Measurements from ENCODE around the gene CERCAM.

CERCAM gene, protein sequence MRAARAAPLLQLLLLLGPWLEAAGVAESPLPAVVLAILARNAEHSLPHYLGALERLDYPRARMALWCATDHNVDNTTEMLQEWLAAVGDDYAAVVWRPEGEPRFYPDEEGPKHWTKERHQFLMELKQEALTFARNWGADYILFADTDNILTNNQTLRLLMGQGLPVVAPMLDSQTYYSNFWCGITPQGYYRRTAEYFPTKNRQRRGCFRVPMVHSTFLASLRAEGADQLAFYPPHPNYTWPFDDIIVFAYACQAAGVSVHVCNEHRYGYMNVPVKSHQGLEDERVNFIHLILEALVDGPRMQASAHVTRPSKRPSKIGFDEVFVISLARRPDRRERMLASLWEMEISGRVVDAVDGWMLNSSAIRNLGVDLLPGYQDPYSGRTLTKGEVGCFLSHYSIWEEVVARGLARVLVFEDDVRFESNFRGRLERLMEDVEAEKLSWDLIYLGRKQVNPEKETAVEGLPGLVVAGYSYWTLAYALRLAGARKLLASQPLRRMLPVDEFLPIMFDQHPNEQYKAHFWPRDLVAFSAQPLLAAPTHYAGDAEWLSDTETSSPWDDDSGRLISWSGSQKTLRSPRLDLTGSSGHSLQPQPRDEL

DNA sequence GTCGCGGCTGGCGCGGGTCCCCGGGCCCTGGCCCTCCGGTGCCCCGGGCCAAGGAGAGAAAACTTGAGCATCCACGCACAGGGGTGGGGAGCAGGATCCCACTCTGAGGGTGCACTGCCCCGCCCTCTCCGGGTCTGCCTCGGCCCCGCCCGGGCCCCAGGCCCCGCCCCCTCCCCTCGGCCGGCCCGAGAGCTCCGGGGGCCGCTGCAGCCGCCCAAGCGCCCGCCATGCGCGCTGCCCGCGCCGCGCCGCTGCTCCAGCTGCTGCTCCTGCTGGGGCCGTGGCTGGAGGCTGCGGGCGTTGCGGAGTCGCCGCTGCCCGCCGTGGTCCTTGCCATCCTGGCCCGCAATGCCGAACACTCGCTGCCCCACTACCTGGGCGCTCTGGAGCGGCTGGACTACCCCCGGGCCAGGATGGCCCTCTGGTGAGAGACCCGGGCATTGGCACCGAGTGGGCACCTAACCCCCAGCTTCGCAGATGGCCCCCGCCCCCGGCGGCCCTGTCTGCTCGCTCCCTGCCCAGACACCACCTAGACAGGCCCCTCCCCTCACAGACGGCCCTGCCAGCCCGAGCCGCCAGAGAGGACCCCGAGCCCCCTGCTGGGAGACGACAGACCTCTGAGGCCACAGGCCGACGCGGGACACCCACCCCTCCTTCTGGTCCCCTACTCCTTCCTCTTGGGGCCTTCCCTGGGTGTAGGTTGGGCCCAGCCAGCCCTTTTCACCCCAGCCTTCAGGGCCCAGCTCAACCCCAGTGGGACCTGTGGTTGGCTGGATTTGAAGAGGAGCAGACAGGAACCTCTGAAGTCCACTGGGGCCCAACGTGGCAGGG lies at the start of gene CERCAM:
CERCAM (plus strand) TSS at position 207 of the 831 bp plus-strand sequence; CDS start at position 228, 21 bp downstream.
- peak; percentile 83 for DNase-seq (ENCODE audit: low spot score)

DNA sequence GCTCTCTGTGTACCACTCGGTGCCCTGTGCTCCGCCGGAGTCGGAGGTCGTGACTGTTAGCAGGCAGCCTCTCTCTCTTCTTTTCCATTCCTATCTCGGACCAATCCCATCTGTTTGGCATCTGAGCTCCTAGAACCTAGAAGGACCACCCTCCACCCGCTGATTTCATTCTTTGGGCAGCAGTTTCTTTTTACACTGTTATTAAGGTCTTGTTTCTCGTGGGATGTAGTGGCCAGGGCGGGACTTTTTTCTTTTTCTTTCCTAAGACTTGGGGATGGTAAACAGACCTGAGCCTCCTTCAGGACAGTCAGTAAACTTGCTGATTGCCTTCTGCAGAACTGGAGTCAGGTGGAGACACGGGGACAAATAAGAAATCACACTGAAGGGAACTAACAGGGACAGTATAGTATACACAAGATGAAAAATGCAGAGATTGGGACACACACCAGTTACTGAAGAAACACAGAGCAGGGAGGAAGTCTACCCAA lies 49.0 kb upstream of the CERCAM start:
- no peak for DNase-seq (ENCODE audit: low spot score)

DNA sequence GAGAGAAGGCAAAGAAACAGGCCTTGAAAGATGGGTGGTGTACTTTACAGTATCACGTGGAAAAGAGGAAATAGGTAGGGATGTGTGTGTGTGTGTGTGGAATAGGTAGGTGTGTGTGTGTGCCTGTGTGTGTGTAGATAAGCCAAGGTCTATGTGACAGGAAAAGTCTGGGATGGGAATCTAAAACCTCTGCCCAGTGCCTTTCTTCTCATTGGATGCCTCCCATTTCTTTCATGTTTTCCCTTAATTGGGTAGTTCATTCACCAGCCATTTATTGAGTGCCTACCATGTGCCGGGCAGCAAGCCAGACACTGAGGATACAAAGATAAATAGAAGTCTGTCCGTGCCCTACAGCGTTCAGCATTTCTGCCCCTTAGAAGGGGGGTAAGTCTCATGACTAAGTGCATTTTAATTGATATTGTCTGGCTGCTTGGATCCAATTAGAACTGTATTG lies 48.4 kb upstream of the CERCAM start:
- DNase-seq (ENCODE audit: low spot score) = no peak

DNA sequence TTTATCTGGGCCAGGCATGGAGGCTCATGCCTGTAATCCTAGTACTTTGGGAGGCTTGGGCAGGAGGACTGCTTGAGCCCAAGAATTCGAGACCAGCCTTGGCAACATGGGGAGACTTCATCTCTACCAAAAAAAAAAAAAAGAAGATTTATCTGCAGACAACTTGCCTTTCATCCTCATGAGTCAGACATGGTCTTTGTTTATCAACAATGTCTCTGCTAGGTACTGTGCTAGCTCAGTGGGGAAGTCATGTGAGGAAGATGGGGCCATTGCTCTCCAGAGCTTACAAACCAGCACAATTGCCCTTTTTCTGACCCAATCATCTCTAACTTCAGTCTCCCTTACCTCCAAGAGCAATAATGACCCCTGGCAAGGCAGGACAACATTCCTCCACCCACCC lies 47.9 kb upstream of the CERCAM start:
- no peak for DNase-seq (ENCODE audit: low spot score)

DNA sequence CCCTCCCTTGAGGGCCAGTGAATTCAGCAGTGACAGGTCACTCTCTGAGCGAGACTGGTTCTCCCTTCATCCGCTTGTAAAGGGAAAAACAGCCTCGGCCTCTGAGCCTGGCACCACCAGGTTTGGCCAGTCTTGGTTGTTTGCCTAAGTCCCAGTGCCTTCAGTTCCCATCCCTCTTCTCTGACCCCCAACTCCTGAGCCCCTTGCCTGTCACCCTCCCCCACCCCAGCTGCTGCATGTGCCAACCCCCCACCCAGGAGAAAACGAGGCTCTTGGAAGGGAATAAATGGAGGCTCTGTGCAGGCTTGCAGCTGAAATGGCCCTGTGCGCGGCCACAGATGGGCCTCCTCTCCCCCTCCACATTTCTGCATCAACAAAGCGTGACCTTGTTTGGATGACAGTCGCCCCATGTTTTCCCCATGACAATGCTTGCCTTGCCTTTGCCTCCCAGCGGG lies 46.4 kb upstream of the CERCAM start:
- DNase-seq (ENCODE audit: low spot score) = no peak

DNA sequence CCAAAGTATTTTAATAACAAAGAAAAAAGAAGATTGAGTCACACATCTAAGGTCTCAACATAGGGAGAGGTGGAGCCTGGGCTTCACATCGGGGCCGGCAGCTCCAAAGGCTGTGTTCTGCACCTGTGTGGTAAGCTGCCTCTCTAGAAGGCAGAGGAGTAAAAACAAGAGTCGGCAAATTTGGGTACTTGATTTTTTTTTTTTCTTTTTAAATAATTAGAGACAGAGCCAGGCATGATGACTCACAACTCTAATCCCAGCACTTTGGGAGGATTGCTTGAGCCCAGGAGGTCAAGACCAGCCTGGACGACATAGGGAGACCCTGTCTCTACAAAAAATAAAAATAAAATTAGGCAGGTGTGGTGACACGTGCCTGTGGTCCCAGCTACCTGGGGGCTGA lies 44.8 kb upstream of the CERCAM start:
- DNase-seq (ENCODE audit: low spot score) = no peak

DNA sequence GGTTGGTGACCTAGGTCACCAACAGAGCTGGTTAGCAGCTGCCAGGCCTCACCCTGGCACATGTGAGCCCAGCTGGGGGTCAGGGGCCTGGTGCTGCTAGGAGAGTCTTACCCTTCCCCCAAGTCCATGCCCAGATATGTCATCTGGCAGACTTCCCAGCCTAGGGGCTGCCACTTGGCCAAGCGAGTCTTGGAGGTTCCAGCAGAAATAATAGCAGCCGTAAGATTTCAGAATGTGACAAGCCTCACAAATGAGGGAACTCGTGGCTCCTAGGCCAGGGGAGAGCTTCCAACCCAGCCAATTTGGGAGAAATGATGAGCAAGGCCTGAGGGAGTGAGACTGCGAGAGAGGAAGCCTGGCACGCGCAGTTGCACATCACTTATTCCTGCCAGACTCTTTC lies 38.4 kb upstream of the CERCAM start:
- no peak for DNase-seq (ENCODE audit: low spot score)

DNA sequence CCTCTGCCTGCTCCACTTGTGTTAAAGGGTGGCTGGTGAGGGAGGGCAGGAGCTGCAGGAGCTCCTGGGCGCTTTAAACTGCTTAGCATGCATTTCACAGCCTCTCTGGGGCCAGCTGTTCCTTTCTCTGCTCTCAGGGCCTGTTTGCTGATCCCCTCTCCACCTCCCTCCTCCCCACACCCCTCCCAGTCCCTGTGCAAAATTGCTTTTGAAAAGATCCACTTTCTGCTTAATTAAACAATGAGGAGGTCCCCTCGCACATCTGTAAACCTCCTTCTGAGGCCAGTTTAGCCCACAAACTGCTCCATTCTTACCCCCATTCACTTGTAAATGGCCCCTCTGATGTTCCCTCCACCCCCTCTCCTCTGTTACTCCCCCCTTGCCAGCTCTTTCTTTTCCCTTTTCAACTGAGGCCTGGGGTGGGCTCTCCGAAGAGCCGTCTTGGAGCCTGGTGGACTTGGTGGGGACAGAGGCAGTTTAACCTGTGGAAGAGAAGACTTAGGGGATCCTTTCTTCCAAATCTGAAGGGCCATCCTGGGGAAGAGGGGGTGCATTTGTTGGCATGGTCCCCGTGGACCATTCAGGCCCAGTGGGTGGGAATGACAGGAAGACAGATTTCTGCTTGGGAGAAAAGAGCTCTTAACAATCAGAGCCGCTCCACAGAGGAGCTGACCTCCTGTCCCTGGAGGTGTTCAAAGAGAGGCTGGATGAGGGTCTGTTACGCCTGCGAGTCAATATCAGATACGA lies 37.5 kb upstream of the CERCAM start:
- peak; percentile 82 for DNase-seq (ENCODE audit: low spot score)

DNA sequence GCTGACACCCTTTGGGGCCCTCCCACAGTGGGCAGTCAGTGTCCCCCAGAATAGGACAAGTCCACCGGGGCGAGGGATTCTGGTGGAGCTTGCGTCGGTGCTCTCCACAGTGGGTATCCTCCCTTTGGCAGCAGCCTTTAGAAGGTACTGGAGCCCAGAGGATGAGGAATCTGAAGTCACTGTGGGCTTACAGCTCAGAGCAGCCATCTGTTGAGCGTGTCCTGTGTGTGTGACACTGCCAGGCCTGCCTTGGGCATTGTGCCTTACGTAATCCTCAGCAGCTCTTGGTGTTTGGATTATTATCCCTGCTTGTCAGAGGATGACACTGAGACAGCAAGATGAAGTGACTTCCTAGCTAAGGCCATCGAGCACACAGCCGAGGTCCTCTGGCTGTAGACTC lies 36.9 kb upstream of the CERCAM start:
- peak; percentile 56 for DNase-seq (ENCODE audit: low spot score)

DNA sequence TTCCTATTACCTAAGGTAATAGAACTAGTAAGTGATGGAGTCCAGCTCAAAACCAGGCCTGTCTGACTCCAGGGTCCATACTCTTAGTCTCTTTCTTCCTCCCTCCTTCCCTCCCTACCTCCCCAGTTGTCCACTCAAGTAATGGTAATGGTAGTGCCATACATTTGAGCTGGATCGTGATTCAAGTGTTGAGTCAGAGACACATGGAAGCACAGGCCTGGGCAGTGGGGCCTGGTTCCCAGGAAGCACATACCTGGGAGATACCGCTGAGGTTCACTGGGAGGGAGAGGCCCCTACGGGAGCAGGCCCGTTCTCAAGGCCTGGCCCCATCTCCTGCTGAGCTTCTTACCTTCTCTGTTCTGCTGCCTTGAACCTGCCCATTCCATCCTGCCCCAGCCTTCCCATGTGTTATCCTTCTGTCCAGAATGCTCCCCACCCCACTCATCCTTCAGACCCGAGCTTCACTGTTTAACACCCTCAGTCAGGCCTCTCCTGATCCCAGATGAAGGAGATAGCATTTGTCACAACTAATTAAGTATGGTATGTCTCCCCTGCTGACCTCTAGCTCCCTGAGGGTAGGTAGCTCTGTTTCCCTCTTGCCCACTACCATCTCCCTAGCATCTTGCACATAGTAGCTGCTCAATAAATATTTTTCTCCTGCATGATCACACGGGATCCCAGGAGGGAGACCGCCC lies 35.7 kb upstream of the CERCAM start:
- no peak for DNase-seq (ENCODE audit: low spot score)

DNA sequence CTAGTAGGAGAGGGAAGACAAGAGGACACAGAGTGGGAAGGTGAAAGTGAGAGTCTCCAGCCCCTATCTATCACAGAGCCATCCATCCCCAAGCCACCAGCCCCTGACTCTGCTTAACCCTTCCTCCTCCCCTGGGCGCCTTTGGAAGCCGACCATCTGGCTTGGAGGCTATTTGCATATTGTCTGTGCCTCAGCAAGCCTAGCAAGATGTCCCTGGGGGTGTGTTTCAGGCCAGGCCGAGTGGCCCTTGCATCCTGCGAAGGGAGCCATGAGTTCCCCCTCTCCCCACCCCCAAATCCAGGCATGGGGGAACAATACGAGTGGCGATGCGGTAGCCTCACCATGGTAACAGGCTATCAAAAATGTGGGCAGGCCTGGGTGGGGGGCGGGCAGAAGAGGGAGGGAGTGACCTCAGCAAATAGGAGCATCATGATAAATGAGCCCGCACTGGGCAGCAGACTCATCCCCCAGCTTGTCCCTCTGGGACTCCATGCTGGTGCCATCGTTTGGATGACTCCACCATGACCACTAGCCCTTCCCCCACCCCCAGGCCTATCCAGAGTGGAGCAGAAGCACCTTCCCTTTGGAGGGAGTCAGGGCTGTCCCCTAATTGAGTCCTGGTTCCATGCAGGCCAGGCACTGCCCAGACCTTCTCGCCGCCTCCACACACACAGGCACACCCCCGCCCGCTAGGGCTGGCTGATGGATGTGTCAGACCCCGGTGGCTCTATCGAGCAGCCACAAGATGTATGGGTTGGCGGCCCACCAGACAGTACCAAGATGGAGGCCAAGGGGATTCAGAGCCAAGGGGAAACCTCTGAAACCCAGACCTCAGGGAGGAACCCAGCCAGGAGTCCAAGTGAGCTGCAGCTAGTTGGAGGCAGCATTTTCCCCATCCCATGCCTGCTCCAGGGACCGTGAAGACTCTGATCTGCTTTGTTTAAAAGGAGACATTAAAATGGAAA lies 34.9 kb upstream of the CERCAM start:
- peak; percentile 75 for DNase-seq (ENCODE audit: low spot score)

DNA sequence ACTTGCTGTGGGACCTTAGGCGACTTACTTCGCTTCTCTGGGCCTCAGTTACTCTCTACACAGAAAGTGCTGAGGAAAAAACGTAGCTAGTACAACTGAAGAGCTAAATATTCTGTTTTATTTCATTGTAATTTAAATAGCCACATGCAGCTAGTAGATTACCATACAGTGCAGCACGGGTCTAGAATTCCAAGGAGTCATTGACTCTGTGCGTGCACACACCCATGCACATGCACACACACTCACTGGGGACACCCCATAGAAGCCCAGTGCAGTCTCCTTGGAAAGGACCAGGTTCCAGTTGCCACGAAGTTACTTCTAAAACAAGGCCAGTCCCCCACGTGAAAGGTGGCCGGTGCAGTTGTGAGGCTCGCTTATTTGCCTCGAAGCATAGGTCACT lies 32.5 kb upstream of the CERCAM start:
- DNase-seq (ENCODE audit: low spot score) = no peak

DNA sequence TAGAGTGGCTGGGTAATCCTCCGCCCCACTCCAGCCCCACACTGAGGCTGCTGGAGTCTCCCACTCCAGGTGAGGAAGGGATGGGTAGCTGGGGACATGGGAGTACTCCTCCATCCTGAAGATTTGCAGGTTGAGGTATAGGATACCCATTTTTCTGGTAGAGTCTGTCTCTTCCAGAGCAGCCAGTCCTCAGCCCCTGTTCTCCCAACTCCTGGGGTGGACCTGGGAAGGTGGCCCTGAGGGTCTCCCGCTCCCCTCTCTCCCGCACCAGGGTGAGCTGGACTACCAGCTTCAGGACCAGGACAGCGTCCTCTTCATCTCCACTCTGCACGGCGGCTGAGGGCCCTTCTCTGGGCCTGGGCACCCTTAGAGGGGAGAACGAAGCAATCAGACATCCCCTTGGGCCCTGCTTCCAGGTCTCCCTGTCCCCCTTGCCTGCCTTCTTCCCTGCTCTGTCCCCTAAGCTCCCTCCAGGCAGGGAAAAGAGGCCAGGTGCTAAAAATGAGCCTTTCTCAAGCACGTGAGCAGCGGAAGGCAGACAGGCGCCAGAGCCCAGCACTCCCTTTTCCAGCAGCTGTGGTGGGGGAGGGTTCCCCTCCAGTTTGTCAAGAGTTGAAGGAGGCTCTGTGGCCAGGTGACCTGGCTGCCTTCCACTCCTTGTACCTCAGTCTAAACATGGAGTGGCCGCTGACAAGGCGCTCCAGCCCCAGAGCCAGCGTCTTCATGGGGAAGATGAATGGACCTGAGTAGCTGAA lies 31.1 kb upstream of the CERCAM start:
- peak; percentile 54 for DNase-seq (ENCODE audit: low spot score)

DNA sequence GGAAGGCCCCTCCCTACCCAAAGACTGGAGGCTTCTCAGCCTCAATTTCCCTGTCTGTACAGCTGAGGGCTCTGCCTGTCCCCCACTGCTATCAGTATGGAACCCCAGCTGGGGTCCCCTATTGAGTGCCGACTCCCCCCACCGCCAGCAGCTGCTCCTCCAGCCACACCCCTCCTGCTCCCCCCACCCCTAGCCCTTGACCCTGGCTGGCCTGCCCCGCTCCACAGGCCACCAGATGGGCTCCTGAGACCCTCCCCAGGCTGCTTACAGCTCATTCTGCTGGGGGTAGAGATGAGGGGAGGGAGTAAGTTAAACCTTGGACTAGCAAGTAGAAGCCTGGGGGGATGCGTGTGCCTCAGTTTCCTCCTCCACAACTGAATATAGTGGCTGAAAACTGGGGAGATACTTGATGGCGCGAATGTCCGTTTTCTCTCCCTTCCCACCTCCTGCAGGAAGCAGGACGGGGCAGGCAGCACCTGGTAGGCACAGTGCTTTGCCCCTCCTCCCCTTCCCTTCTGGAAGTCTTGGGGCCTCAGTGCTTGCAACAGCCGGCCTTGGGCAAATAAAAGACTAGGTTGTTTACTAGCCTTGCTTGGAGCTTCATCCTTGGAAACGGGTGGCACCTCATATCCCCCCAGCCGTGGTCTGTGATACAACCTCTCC lies 30.4 kb upstream of the CERCAM start:
- no peak for DNase-seq (ENCODE audit: low spot score)

DNA sequence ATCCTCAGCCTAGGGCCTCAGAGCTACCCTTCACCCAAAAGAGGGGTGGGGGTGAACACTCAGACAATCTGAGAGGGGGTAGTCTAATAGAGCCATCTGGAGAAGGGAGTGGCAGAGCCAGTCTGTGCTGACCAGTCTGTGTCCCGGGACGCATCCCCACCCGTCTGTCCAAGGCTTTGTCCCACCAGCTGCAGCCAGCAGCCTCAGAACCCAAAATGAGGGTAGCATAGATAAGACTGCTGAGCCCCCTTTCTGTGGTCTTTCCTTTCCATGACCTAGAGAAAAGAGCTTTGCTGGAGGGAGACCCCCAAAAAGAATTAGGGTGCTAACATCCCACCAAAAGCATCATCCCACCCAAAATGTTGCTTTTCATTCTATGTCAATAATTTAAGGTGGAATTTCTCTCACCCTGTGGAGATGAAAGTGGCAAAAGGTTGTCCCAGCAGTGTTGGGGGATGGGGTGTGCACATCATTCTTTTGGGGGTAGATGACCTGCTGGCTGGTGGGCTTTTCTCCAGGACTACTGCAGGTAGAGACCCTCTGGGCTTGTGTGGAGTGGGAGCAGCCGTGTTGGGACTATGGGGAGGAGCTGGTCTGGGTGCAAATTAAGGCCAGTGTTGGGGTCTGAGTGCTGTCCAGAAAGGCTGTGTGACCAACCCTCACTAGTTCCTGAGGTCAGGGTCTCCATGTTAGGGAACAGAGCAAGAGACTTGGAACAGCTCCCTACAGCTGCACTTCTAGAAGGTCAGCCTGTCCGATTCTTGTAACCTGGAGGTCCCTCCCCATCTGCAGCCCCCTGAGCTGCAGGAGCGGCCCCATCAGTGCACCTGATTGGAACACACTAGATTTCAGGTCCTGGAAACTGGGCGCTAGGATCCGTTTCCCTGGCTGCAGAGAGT lies 29.6 kb upstream of the CERCAM start:
- DNase-seq (ENCODE audit: low spot score) = peak; percentile 42

DNA sequence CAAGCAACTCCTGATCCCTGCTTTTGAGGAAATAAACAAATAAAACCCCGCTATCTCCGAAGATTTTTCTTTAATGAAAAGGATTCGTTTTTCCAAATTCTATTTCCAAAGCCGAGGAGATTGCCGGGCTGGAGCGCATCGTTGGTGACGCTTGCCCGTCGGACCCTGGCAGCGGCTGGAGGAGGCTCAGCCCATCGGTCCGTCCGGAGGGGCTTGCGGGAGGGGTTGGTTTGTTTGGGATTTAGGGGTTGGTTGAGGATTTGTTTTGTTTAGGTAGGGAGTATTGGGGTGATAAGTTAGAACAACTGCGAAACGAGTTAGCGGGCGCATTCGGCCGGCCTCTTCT lies 28.7 kb upstream of the CERCAM start:
- DNase-seq (ENCODE audit: low spot score) = no peak

DNA sequence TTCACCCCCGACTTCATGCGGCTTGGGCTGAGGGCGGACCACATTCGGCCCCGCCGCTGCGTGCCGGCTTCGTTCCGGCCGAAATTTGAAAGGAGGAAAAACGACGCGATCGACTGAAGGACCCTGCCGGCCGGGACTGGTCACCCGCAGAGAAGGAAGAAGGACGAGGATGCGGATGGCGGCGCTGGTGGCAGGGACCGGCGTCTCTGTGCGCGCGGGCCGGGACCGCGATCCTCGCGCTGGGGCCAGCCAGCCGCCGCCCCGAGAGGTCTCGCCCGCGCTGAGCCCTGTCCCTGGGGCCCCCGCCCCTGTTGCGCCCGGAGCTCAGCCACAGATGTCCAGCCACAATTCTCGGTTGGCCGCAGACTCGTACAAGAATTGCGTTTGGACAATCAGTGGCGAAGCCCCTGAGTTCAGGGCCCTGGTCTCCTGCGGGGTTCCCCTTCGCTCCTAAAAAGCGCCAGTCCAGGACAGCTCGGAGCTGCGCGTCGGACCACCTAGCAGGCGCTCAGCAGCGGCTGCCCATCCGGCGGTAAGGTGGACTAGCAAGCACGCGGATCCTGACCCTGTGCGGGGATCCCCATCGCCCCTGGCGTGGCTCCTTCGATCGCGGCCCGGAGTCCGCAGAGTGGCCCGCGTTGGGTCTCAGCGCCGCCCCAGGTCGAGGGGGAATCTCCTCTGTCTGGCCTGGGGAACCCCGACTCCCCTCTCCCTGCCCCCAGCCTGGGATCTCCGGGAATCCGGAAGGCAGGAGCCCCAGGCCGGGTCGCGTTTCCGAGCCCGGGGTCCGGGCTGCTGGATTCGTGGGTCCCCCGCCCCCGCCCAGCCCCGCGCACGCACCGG lies 28.1 kb upstream of the CERCAM start:
- DNase-seq (ENCODE audit: low spot score) = peak; percentile 60
